Stimulated activated CD8-positive, alpha-beta memory T cell treated with anti-CD3 and anti-CD28 coated beads, Interleukin-4, amount 100 ng/mL, for 4 hours (primary cell): Measurements from ENCODE around the gene GLS2.
A peak's percentile ranks its signal among the peaks of the same experiment; 100 is the strongest.
"Not testable (repeated sequence)": the region's sequence is repeated elsewhere in the genome, so short reads cannot be mapped to it uniquely, and the experiment has no call there.

ENCODE experiments used
- DNase-seq, 2 donors: peaks; one replicate each; pipeline ENCODE4 v3.0.0-alpha.2; 2020; ENCODE audit warnings: low read depth in 2 of 2, low spot score in 1 of 2

The GLS2 gene

GRCh38 chr12:56448860-56449621 is 38.9 kb downstream of the GLS2 start, which contains the start of gene TIMELESS:
Gene TIMELESS (minus strand): TSS chr12:56449426. CDS start chr12:56434170, 15,256 bp downstream.
- peak; percentile 61 to 66 for DNase-seq

- not testable (repeated sequence) for DNase-seq
Measured at GRCh38 chr12:56443208-56443607, 44.8 kb downstream of the GLS2 start.

- DNase-seq: no peak
Measured at GRCh38 chr12:56437430-56438176, 50.4 kb downstream of the GLS2 start.

DNA sequence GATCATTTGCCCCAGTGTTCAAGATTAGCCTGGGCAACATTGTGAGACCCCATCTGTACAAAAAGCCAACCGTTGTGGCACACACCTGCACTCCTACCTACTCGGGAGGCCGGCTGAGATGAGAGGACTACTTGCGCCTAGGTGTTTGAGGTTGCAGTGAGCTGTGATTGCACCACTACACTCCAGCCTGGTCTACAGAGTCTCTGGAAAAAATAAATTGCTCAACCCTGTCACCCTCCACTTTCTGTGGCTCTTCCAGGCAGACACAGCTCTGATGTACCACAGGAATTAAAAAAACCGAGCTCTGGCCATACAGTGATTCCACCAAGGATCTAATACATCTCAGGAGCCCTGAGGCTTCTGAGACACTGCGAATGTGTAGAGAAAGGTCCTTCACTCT is 53.1 kb downstream of the GLS2 start:
- no peak for DNase-seq

DNA sequence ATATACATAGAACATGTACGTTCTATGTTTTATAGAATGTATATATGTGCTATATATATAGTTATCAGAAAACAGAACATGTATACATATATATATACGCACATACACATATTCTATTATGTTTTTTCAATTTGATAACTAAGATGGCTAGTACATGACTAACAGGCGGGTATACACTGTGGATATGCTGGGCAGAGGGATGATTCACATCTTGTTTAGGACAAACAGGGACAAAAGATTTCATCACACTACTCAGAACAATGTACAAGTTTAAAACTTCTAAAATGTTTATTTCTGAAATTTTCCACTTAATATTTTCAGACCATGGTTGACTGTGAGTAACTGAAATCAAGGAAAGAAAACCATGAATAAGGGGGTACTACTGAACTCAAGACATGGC is 56.1 kb downstream of the GLS2 start:
- DNase-seq: no peak

DNA sequence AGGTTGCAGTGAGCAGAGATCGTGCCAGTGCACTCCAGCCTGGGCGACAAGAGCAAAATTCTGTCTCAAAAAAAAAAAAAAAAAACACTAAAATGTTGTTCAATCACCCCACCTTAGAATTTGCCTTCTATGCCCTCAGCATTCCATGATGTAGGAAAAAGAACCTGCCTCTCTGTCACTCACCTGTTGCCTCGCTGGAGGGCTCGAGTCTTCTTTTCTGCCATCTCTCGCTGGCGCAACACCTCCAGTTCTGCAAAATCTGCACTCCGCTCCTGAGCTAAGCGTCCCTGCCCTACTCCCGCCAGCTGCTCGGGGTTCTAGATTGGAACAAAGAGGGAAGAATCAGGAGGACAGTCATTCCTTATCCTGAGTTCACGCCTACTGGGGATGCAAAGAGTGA is 56.7 kb downstream of the GLS2 start:
- no peak for DNase-seq

GRCh38 chr12:56425940-56426438 is 62.0 kb downstream of the GLS2 start:
- DNase-seq: no peak

- DNase-seq: no peak
Measured at GRCh38 chr12:56425193-56425592, 62.8 kb downstream of the GLS2 start.
